Fibroblast of skin of back (primary cell): ENCODE measurements around the gene TERT.

ENCODE experiments used
- DNase-seq: peaks from one replicate; pipeline ENCODE4 v3.0.0-alpha.2; 2013

The TERT gene

DNA sequence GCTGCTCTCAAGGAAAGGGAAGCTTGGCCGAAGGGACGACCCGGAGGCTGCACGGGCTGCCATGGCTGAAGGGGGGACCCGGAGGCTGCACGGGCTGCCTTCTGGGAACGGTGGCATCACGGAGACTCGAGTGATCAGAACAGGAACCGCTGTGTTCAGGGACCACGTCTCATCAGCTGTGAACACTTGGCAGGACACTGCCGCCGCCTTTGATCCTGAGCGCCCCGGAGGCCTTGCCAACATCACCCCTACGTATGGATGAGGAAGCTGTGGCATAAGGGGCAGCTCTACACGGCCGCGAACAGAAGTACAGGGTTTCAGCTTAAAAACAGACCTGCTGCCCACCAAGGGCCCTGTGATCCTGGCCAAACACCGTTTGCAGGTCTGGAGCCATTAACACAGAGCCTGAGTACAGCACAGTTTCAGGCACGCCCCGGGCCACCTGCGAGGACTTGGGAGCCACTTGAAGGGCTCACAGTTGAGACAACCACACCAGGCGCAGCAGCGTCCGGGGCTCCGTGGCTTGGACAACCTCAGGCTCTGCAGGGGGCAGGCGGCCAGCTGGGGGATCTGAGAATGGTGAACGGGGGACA, 23.9 kb upstream of the TERT start:
- DNase-seq: no peak

- DNase-seq: no peak
Measured at GRCh38 chr5:1317921-1318565, 23.2 kb upstream of the TERT start.

GRCh38 chr5:1316588-1317340, 21.9 kb upstream of the TERT start:
- no peak for DNase-seq

DNA sequence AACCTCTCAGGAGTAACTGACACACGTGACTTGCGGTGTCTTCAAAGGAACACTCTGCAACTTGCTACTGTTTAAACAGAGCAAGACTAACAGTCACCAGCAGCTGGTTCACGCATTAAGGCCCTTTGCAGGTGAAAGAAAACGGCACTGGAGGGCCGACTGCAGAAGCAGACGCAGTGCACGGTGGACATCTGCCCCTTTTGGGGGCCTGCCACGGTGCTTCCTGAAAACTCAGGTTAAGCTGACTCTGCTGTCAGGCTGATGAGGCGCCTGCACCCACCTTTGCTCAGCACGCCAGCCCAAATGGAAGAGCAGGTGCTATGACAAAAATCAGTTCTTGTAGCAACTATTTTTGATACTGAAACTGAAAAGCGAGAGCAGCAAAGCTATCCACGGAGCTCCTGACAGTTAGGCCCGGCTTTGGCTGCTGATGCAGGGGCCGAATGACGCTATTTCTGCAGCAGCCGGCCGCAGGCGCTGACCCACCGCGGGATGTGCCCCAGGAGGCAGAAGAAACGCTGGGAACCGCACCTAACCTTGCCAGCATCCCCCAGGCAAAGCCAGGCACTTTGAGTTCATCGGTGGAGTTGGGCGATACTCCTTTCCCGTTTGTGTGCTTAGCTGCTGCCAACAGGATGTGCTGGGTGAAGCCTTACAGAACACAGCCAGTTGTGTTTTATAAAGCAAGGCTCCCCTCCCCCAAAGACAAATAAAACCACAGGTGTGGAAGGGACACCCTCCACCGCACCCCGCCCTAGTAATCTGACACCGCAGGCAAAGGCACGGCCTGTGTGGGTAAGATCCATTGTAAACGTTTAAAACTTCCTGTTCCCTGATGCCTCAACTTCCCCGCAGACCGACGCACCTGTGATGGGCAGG, 21.1 kb upstream of the TERT start:
- no peak for DNase-seq

DNA sequence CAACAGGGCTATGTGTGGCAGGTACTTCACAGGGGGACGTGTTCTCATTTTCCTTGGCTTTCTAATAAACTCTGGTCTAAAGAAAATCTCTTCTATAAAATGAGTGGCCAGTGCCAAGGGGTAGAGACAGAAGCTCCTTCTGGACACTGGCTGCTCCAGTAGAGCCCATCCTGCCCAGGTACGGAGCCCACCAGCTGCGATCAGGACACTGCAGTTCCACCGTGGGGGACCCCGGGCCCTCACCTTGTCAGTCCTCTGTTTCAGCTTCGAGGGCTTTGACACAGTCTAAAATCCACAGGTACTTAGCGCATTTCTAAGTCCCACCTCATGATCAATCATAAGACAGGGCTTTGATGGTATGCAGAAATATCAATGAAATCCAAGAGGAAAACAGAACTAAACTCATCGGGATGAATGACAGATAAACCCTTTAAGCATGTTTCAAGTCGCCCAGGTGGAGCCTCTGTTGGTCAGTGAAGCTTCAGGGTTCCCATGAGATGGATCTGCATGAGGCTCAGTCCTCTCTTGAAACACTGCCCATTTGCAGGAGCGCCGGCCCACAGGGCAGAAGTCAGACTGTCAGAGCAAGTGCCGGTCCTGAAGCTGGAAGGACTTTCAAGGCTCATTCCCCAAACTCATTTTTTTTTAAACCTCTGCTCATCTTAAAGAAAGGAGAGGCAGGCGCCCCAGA, 20.3 kb upstream of the TERT start:
- no peak for DNase-seq

GRCh38 chr5:1314564-1314982, 19.7 kb upstream of the TERT start:
- DNase-seq: no peak

GRCh38 chr5:1312993-1313833, 18.3 kb upstream of the TERT start:
- no peak for DNase-seq

DNA sequence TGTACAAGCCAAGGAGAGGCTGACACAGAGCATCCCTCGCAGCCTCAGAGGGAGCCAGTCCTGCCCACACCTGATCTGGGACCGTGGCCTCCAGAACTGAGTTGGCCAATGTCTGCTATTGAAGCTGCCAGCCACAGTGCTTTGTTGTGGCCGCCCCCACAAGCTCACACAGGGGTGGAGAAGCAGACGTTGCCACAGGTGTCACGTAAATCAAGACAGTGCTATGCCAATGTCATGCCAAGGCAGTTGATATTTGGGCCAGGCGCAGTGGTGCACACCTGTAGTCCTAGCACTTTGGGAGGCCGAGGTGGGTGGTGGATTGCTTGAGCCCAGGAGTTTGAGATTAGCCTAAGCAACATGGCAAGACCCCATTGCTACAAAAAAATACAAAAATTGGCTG, 17.3 kb upstream of the TERT start:
- no peak for DNase-seq

DNA sequence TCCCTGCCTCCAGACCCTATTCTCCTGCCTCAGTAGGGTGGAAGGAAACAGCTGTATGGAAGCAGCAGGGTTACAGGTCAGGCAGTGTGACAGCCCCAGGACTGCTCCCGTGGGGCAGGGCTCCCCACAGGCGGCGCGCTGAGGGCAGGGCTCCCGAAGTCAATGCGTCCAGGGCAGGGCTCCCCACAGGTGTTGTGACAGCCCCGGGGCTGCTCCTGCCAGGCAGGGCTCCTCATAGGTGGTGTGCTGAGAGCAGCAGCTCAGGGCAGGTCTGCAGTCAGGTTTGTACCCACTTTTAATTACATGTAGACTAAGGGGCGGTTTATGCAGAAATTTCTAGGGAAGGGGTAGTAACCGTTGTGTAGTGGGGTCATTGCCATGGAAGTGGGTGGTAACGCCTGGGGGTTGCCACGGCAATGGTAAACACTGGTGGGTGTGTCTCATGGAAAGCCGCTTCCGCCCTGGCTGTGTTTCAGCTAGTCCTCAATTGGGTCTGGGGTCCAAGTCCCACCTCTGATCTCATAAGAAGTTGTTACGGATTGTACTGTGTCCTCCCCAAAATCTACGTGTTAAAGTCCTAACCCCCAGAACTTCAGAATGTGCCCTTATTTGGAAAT, 16.7 kb upstream of the TERT start:
- no peak for DNase-seq

- DNase-seq: no peak
Measured at GRCh38 chr5:1310118-1310517, 15.2 kb upstream of the TERT start.

- DNase-seq: no peak
Measured at GRCh38 chr5:1304033-1304432, 9.2 kb upstream of the TERT start.

GRCh38 chr5:1302258-1302657, 7.4 kb upstream of the TERT start:
- DNase-seq: no peak

DNA sequence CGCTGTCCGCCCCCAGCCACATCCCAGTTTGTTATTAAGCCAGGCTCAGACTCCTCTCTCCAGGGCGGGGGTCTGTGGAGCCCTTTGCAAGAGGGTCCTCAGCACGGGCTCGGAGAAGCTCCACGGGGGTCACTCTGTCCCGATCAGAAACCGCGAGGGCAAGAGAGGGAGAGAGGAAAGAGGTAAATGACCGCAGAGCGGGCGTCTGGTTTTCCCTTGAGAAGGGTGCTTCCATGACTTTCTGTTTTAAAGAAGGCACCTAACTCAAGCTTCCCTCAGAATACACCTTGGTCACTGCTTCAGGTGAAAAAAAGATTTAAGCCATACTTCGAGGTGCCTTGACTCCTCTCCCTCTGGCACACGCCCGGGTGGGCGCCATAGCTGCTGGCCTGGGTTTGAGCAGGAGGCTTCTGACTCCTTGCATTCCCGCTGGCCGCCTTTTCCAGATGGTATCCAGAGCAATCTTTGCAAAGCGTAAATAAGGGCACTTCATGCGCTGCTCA, 5.8 kb upstream of the TERT start:
- no peak for DNase-seq

DNA sequence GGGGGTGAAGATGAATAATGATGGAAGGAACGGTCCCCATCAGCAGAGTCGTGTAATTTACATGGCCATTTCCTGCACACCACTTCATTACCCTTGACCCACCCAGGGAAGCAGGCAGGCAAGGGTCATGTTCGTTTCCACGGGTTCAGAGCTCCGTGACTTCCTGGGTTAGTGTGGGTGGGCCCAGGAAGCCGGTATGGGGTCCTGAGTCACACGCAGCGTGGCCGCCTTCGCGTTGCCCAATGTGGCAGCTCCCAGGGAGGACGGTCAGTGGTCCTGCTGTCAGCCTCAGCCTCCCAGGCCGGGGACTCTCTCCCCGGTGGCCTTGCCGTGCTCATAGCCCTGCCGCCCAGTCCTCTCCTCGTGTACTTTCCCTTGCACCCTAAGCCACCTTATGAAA, 5.1 kb upstream of the TERT start:
- no peak for DNase-seq

- DNase-seq: no peak
Measured at GRCh38 chr5:1299511-1299850, 4.6 kb upstream of the TERT start.

DNA sequence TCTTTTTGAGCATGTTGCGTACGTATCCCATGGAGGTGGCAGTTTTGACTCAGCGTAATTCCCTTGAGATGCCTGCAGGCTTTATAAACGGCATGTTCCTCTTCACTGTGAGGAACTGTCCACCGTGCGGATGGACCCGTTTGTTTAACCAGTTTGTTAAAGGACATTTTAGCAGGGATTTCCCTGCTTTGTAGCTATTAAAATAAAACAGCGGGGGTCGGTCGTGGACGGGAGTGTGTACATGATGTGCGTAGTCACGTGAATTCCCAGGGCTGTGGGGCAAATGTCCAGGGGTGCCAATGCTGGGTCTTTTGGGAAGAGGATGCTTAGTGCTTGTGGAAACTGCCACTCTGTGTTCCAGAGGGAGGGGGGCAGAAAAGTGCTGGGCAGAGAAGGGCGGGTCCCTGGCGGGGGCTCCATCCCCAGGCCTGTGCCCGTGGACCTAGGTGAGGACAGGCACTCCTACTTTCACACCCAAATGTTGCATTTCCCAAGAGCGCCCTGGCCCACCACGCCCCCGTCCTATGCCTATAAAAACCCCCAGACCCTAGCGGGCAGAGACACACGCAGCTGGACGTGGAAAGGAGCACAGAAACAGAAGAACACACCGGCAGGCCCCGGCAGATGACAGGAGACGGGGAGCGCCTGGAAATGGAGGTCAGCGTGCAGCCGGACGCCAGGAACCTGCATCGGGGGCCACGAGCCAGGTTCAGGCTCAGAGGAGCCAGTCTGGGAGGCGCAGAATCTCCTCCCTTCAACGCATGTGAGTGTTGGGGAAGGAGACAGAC, 4.0 kb upstream of the TERT start:
- no peak for DNase-seq

DNA sequence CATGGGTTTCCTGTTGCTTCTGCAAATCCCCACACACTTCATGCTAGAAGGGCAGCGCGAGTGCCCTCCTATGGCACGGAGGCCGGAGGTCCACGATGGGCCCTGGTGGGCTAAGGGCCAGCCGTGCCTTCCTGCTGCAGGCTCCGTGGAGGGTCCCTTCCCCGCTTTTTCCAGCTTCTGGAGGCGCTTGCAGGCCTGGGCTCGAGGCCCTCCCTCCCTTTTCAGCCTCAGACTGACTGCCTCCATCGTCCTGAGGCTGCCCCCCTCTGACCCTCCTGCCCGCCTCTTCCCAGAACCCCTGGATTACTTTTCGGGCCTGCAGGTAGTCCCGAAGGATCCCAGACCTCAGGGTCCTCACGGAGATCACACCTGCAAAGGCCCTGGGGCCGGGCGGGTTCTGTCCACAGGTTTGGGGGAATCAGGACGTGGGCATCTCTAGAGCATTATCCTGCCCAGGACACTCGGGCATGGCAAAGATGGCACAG, 3.2 kb upstream of the TERT start:
- no peak for DNase-seq

DNA sequence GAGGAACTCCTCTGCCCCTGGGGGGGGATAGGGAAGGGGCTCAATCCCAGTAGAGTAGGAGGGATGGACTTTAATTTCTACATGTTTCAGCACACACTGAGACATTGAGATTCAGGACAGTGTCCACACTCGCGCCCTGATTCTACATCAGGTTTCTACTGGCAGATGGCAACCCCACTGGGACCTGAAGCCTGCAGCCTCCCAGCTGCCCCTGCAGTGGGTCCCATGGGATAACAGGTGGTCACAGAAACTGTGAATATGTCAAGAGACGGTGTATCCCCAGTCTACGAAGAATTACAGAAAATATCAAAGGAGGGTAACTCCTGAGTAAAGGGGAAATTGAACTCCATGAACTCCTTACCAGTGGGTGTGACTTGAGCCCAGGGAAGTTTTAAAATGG, 2.4 kb upstream of the TERT start:
- DNase-seq: no peak

DNA sequence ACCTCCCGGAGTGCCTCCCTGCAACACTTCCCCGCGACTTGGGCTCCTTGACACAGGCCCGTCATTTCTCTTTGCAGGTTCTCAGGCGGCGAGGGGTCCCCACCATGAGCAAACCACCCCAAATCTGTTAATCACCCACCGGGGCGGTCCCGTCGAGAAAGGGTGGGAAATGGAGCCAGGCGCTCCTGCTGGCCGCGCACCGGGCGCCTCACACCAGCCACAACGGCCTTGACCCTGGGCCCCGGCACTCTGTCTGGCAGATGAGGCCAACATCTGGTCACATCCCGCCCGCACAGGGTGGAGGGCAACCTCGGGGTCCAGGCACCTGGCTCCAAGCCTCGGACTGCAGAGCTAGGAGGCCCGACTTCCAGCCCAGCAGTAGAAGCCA, 776 bp upstream of the TERT start:
- no peak for DNase-seq
